GM12874 (cell line): ENCODE results near the gene CDH12.

Source experiments
- TF ChIP-seq, protein P1 (sequence below): IDR thresholded peaks from 2 replicates; pipeline ENCODE4 v1.5.1; 2011; ENCODE audit warnings: low read depth, mild to moderate bottlenecking, control low read depth, low read length, moderate library complexity; ENCODE audit not compliant: insufficient read depth

The CDH12 gene

DNA sequence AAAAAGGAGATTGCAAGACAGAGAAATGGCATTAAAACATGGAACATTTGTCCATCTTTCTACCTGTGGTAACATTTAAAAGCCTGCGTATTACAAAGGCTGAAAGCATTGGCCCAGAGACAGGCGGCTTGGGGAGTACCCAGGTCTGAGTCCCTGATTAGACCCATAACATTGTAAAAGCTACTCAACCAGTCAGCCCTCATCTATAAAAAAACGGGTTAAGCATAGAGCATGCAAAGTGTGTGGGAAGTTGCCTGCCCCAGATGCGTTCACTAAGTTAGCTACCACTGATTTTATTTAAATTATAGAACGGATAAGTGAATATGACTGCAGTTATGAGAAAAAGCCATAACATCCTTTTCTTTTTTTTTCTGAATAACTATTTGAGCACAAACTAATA lies 276.1 kb downstream of the CDH12 start:
- TF ChIP-seq, protein P1, sequence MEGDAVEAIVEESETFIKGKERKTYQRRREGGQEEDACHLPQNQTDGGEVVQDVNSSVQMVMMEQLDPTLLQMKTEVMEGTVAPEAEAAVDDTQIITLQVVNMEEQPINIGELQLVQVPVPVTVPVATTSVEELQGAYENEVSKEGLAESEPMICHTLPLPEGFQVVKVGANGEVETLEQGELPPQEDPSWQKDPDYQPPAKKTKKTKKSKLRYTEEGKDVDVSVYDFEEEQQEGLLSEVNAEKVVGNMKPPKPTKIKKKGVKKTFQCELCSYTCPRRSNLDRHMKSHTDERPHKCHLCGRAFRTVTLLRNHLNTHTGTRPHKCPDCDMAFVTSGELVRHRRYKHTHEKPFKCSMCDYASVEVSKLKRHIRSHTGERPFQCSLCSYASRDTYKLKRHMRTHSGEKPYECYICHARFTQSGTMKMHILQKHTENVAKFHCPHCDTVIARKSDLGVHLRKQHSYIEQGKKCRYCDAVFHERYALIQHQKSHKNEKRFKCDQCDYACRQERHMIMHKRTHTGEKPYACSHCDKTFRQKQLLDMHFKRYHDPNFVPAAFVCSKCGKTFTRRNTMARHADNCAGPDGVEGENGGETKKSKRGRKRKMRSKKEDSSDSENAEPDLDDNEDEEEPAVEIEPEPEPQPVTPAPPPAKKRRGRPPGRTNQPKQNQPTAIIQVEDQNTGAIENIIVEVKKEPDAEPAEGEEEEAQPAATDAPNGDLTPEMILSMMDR = no peak

DNA sequence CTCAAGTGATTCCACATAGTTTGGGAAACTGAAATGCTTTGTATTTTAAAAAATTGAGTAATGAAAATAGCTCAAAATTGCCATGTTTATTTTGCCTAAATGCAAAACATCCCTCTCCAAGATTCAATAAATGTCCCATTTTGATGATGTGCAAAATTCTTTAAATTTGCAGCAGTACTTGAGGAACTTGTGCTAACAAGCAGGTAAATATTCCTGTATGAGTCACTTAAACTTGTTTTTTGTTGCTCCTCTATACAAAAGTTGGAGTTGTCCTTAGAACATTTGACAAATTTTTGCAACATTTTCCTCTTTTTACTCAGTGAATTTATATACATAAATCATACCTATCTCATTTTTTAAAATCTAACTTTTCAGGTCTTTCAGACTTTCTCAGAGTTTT lies 280.2 kb downstream of the CDH12 start:
- TF ChIP-seq, protein P1 = no peak

DNA sequence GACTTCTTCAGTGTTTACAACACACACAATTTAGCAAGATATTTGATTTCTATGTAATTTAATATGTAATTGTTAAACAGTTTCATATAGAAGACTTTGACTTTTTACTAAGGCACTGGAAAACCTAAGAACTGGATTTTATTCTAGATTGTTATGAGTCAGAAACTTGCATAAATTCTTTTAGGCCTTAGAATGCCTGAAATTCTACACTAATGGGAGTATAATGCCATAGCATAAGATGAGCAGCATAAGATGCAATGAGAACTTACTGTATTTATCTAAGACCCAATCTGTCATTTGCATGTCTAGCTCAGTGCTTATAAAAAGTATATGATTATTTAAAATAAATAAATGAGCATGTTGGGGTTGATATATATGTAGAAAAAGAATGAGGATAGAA lies 285.2 kb downstream of the CDH12 start:
- TF ChIP-seq, protein P1 = no peak

DNA sequence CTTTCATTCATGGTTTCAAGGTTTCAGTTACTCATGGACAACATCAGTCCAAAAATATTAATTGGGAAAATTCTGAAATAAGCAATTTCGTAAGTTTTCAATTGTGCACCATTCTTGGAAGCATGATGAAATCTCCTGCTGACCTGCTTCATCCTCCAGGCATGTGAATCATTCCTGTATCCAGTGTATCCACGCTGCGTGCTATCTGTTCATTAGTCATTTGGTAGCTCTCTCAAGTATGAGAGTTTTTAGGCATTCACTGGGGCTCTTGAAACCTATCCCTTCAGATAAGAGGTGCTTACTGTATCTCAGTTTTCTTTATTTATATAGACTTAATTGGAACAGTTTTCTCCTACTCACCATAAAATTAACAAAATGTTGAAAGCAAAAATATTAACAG lies 293.0 kb downstream of the CDH12 start:
- TF ChIP-seq, protein P1 = no peak

DNA sequence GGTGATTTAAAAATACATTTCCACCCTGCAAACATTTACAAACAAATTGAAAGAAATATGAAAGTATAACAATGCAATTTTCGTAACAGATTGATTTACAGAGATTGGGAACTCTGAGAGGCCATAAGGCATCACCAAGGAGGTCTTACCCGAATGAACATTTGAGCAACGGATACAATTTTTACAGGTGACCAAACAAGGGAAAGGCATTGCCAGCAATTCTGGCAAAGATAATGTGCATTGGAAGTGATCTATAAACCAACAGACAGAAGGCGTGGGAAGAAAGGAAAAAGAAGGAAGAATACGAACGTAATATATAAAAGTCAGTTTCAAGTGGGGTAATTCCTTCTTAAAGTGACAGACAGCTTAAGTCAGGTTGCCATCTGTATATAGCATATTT lies 295.9 kb downstream of the CDH12 start:
- TF ChIP-seq, protein P1 = no peak

DNA sequence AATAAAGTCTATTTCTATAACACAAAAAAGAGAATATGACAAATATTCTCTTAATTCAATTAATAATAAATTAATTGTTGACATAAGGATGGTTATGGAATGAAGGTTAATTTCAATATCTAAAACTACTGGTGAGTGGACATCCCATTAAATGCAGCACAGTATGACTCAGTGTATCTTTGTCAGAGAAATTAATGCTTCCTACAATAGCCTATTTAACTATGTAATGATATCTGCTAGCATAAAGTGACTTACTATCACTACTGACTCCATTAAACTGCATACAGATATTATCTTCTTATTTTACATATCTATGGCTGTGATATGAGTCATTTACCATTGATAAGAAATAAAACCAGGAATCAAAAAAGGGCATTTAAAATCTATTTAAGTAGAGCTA lies 298.7 kb downstream of the CDH12 start:
- TF ChIP-seq, protein P1 = no peak

DNA sequence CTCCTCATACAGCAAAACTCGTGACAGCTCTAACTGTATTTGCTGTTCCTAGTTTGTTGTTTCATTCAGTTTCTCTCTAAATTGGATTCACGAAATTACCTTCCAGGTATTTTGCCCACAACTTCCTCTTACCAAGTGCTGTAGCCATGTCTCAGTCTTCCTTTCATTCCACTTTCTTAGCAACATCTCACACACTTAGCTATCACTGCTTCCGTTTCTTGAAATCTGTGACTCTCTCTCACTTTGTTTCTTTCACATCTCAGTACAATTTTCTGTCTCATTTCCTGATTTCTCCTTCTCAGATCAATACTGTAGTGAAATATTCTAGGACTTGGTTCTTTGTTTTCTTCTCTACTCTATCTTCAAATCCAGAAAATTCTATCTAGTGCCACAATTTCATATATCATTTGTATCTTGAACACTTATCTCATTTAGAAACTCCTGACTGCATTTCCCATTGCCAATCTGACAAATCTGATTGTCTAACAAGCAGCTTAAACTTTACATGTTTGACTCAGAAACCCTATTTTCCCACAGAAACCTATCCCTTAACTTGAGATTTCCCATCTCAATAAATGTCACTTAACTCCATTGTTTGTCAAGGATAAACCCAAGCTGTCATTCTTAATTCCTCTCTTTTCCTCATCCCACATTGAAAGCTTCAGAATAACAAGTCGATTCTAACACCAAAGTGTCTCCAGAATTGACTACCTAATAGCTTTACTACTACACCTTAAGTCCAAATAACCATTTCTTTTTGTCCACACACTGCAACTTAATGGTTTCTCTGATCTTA lies 303.1 kb downstream of the CDH12 start:
- TF ChIP-seq, protein P1 = no peak
